Uterus (tissue), 2 donors: ENCODE results near the gene S100A2.

ENCODE experiments used
- CTCF ChIP-seq, 4 experiments: fragments of 200-600 bp in 2 of 4; fragments of 450-650 bp in 2 of 4; sonication (generic) in 2 of 4; IDR thresholded peaks; one replicate each; pipeline ENCODE4 v1.5.1; 2016 to 2019; ENCODE audit warnings: antibody characterized with exemption in 4 of 4, mild to moderate bottlenecking in 2 of 4, moderate library complexity in 1 of 4
- POLR2A ChIP-seq, 2 donors: fragments of 450-650 bp; IDR thresholded peaks; one replicate each; pipeline ENCODE4 v1.6.1; 2016; ENCODE audit warnings: antibody characterized with exemption in 2 of 2, mild to moderate bottlenecking in 1 of 2, moderate library complexity in 1 of 2

GRCh38 chr1:153583976-153584375, 18.3 kb upstream of the S100A2 start:
- TF ChIP-seq CTCF (IDR thresholded peaks at IDR 0.05) (no peak), POLR2A (IDR thresholded peaks at IDR 0.05) (no peak)
